ENCODE results near the gene MYOZ1.
"Not testable (repeated sequence)": the region's sequence is repeated elsewhere in the genome, so short reads cannot be mapped to it uniquely, and the experiment has no call there.

Gene MYOZ1

DNA sequence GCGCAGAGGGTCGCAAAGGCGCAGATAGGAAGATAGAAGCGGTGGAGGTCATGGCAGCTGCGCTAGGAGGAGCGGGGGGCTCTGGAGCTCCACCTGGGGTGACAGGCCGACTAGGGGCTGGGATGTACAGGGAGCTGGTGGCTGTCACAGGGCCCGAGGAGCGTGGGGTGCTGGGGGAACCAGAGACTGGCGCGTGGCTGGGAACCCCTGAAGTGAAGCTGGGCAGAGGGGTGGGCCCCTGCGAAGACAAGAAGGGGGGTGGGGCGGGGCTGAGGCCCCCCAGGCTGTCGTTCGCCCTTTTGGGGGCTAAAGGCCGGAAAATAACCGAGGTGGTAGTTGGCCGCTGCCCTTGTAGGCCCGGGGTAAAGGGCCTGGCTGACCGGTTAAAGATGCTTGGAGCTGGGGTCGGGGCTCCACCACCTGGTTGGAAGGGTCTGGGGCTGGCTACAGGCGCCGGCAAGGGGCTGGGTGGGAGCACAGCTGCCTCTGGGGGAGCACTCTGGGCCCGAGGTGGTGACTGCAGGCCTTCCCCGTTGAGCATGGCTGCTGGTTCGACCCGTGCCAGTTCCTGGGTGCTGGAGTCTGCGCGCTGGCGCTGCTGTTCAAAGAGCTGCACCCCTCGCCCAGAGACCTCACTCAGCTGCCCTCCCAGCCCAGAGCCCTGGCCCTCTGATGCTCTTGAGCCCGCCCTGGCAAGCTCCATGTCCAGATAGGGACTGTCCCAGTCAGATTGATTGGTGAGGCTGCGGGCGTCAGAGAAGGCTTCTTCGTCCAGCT, 6.8 kb upstream of the MYOZ1 start:
- DNase-seq (ENCODE audit: low read depth, low spot score) = no peak

DNA sequence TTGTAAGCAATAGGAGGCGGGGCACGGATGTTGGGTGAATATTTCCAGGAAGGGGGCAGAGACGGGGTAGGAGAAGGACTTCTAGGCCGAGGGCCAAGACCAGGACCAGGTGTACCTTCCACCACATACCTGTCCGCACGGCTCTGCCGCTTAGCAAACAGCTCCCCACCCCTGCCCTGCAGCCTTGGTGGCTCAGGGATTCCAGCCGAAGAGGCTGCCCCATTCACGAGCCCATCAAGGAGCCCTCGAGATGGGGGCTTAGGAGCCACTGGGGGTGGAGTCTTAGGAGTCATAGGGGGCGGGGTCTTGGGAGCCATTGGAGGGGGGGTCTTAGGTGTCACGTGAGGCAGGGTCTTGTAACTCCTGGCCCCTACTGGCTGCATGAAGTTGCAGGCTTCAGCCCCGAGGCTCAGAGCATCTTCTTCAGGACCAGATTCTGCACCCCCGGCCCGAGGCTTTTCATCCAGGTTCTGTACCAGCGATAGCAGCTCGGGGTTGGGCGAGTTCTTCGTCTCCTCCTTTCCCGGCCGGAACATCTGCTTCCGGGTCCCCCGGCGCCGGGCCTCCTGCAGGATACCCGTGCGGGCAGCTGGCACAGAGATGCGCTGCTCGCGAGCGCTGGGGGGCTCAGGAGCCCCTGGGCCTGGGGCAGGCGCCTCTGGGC, 6.1 kb upstream of the MYOZ1 start:
- DNase-seq (ENCODE audit: low read depth, low spot score) = peak; percentile 56

DNA sequence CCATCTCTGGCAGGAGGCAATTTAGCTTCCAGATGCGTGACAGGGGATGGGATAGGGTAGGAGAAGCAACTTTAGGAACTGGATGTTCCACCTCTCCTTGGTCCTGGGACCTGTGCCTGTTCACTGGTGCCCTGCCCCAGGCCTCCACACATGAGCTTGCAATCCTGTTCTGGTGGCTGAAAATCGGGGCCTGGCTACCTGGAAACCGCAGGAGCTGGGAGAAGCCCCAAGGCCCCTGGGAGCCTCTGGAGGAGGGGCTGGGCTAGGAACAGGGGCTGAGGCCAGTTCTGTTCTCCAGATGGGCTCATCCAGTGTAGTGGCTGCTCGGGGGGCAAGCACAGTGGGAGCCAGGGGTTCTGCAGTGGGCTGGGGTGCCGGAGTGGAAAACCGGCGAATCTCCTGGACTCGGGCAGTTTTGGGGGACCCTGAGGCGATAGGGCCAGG, 5.3 kb upstream of the MYOZ1 start:
- no peak for DNase-seq (ENCODE audit: low read depth, low spot score)

DNA sequence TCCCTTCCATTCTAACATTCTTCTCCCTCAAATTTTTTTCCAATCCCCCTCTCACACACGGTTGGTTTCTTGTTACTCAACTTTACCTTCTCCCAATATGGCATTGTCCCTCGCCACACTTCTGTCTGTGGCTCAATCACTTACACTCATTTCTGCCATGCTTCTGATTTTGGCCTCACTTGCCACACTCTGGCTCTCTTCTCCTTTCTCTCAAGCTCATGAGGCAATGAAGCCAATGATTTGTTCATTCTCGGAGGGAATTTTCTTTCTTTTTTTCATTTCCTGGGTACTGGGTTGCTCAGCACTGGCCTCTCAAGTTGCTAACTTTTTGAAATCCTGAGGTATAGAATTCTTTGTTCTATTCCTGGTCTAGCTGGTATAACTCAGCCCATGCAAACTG, 4.0 kb upstream of the MYOZ1 start:
- no peak for DNase-seq (ENCODE audit: low read depth, low spot score)

DNA sequence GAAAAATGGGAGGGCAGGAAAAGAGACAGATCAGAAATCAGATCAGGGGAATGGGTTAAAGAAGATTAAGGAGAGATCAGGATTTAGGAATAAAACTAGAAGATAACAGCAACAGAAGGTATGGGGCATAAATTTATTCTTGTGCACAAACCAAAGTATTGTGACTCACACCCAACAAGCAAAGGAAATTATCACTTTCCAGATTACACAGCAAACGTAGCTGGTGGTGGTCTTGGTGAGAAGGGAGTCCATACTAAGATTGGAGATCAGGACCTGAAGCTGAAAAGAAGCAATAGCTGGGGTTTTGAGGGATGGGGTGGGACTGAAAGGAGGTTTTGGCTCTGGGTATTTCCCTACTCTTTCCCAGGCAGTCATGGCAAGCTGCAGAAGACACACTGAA, 3.5 kb upstream of the MYOZ1 start:
- no peak for DNase-seq (ENCODE audit: low read depth, low spot score)

DNA sequence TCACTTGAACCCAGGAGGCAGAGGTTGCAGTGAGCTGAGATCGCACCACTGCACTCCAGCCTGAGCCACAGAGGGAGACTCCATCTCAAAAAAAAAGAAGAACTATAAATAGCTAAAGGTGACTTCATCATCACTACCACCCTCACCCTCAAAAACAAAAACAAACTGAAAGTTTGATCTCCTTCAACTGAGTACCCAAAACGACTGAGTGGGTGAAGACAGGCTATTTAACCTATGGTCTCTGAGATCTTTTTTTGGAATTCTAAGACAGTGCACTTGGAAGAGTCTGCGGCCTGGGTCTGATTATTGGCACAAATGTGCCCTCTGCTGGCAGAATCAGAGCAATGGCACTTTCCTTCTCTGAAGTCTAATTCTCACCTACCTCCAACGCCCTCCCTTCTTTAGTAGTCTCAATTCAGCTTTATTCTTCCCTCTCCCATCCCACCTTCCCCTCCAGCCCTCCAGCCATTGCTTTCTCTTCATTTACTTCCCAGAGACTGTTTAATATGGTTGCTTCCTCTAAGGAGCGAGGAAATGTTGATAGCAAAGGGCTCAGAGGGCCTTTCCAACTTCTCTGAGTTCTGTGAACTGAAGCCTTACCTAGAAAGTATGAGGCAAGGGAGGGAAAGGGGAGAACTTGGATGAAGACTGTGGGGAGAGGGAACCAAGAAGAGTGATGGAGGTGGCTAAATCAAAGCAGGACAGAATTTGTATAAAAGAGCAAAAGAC, 2.9 kb upstream of the MYOZ1 start:
- DNase-seq (ENCODE audit: low read depth, low spot score) = peak; percentile 30

DNA sequence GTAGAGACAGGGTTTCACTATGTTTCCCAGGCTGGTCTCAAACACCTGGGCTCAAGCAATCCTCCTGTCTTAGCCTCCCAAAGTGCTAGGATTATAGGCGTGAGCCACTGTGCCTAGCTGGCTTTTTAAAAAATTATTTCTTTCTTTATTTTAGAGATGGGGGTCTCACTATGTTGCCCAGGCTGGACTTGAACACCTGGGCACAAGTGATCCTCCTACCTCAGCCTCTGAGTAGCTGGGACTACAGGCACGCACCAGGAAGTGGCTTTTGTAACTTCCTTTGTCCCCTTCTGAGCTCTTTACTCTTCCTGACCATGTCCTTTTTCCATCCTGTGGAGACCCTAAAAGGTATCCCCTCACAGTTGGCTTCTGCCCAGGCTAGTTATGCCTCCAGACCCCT, 2.1 kb upstream of the MYOZ1 start:
- no peak for DNase-seq (ENCODE audit: low read depth, low spot score)

DNA sequence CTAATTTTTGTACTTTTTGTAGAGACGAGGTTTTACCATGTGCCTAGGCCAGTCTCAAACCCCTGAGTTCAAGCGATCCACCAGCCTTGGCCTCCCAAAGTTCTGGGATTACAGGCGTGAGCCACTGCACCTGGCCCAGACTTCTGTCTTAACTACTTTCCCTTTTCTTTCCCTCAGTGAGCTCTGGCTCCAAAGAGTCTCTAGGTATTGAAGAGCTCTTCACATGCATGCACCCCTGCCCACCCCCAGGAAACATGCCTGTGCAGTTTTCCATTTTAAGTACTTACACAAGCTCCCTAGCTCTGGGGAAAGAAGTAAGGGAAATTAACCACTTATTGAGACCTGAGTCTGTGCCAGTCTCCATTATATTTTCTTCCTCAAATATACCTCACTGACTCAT, 2.0 kb downstream of the MYOZ1 start:
- no peak for DNase-seq (ENCODE audit: low read depth, low spot score)

DNA sequence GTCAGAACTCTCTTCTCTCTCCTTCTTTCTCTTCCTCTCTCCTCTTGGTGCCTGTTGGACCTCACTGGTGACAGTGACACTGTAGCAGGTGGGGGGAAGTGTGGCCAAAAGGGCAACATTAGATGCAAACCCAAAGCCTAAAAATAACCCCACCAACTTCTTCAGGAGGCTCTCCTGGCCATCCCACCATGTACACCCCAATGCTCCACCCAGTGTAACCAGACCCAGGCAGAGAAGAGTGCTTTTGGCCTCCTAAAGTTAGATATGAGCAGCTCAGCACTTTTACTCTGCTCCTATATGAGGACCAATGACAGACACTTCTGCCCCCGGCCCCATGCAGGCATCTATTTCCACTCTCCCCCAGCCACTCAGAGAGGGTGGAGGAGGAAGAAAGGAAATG, 5.5 kb downstream of the MYOZ1 start:
- DNase-seq (ENCODE audit: low read depth, low spot score) = no peak

DNA sequence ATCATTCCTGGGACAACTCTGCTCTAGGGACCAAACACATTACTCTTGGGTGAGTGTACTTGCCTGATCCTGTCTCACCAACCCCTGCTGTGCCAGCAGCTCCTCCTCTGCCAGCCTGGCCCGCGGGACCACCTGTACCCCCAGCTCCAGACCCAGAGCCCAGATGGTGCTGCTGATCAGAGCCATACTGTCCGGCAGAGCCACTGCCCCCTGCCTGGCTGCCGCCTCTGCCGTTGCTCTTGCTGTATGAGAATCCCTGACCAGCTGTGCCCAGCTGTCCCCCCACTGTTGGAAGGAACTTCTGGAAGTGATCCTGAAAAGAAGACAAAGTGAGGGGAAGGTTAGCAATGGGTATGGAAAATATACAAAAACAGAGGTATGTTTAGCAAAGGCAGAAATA, 6.9 kb downstream of the MYOZ1 start:
- no peak for DNase-seq (ENCODE audit: low read depth, low spot score)

DNA sequence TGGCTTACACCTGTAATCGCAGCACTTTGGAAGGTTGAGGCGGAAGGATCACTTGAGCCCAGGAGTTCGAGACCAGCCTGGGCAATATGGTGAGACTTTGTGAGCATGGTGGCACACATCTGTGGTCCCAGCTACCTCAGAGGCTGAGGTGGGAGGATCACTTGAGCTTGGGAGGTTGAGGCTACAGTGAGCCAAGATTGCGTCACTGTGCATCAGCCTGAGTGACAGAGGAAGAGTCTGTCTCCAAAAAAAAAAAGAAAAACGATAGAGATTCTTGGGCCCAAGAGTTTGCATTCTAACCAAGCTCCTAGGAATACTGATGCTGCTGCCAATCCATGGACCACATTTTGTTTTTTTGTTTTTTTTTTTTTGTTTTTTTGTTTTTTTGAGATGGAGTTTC, 12.1 kb downstream of the MYOZ1 start:
- no peak for DNase-seq (ENCODE audit: low read depth, low spot score)

DNA sequence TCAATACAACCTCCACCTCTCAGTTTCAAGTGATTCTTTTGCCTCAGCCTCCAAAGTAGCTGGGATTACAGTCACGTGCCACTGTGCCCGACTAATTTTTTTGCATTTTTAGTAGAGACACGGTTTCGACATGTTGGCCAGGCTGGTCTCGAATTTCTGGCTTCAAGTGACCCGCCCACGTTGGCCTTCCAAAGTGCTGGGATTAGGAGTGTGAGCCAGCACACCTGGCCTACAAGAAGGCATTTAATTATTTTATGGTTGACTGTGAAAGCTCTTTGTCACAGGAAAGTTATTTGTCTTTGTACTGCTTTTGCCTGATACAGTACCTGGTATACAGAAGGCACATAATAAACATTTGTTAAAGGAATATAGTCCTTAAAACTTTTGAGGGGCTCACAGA, 12.9 kb downstream of the MYOZ1 start:
- DNase-seq (ENCODE audit: low read depth, low spot score) = no peak

DNA sequence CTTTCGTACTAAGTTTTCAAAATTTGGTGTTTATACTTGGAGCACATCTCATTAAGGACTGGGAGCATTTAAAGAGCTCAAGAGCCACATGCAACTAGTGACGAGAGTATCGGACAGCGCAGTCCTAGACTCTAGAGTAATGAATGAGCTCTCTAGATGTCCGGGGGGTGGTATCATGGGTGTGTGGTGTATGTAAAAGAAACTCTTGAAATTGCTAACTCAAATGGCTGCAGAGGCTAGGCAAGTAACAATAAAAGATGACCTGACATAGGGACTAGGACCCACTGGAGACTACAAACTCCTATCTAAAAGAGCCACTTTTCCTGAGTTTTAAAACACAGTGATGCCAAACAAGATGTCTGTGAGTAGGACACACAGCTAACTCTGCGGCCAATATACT, 14.0 kb downstream of the MYOZ1 start:
- DNase-seq (ENCODE audit: low read depth, low spot score) = no peak

DNA sequence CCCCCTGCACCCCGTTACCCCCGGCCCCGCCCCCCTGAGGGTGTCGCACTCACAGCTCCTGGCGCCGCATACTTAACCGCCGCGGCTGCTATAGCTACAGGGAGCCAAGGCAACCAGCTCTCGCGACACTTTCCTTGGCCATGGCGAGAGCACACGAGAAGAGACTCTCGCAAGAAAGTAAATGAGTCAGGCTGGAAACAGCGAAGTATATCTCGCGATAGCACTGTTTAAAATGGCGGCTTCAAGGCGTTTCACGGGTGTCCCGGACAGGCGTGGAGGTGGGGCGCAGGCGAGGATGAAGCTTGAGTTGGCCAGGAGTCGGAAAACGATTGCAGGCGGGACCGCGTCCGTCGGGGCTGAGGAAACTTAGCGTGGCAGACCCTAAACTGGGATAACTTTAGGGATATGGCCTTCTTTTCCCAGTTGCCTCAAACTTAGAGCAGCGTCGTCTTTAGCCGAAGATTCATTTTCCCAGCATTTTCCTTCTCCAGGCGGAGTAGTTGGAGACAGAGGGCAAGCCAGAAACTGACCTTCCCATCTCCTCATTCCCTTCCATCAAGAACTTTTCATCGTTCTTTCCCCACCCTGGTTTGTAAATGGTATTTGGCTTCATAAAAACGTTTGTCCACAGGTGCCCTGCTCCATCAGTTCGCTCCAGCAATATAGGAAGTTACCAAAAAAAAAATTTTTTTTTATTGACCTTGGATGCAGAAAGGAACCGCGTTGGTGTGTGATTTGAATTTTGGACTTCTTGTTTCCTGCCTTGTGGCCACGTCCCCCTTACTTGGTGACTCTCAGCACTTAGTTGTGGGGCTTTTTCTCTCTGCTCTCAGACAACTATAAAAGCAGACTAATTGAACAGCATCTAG, 15.2 kb downstream of the MYOZ1 start:
- DNase-seq (ENCODE audit: low read depth, low spot score) = peak; percentile 95

DNA sequence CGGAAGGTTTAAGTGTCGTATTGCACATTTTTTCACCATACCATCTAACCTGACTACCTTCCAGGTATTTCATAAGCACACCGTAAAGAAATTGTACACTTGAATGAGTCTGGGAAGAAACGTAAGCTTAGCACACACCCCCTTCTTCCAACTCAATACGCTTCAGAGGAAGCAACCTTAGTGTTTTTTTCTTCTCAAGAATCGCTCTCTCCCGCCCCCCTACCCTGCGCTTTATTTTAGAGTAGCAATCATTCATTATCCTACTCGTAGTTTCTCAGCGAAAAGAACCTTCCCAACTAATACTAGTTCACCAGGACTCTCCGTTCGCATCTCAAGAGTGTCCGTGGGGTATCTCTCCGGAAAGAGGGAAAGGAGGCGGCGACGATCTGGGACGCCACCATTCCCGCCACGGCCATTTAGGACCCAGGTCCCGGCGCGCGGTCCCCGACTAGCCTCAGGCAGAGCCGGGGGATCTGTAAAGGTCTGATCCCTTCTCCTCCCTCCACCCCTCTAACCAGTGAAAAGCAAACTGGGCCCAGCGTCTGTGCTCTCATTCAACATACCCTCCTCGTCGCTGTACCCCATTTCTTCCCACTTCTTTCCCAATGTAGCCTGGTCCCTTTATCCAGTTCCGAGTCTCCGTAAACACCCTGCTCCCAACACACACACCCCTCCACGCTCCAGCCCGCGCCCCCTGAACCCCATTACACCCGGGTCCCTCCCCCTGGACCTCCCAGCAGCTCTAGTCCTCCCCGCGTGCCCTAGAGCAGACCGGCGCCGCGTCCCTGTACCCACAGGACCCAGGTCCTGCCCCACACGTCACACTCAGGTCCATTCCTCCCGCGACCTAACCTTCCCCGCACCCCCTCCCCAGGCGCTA, 16.0 kb downstream of the MYOZ1 start:
- peak; percentile 28 for DNase-seq (ENCODE audit: low read depth, low spot score)

DNA sequence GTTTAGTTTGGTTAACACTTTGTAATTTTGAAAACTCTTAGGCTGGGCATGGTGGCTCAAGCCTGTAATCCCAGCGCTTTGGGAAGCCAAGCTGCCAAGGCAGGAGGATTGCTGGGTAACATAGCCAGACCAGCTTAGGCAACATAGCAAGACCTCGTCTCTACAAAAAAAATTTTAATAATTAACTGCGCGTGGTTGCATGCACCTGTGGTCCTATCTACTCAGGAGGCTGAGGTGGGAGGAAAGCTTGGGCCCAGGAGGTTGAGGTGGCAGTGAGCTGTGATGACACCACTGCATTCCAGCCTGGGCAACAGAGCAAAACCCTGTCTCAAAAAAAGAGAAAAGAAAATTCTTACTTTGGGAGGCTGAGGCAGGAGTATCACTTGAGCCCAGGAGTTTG, 18.2 kb downstream of the MYOZ1 start:
- DNase-seq (ENCODE audit: low read depth, low spot score) = no peak

DNA sequence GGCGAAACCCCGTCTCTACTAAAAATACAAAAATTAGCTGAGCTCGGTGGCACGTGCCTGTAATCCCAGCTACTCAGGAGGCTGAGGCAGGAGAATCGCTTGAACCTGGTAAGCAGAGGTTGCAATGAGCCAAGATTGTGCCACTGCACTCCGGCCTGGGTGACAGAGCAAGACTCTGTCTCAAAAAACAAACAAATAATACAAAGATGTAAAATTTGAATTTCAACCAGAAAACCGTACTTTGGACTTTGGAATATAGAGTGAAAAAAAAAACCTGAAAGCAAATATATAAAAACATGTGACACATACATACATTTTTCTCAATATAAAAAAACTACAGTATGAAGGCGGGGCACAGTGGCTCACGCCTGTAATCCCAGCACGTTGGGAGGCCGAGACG, 20.3 kb downstream of the MYOZ1 start:
- DNase-seq (ENCODE audit: low read depth, low spot score) = not testable (repeated sequence)

DNA sequence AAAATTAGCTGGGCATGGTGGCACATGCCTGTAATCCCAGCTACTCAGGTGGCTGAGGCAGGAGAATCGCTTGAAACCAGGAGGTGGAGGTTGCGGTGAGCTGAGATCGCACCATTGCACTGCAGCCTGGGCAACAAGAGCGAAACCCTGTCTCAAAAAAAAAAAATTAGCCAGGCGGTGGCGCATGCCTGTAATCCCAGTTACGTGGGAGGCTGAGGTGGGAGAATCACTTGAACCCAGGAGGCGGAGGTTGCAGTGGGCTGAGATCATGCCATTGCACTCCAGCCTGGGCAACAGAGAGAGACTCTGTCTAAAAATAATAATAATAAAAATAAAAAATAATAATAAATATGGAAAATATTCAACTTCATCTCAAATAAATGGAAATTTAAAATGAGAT, 24.1 kb downstream of the MYOZ1 start:
- not testable (repeated sequence) for DNase-seq (ENCODE audit: low read depth, low spot score)

DNA sequence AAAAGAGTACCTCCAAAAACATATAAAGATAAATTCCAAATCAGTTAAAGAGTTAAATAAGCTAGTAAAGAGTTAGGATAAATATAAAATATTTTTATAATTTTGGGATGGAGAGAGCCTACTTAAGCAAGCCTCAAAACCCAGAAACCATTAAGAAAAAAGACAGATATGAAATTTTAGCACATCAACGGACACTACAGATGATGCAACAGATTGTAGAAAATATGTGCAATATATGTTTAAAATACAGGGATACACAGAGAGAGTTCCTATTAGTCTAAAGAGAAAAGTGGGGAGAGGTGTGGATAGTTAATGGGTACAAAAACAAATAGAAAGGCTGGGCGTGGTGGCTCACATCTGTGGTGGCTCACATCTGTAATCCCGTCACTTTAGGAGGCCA, 26.6 kb downstream of the MYOZ1 start:
- no peak for DNase-seq (ENCODE audit: low read depth, low spot score)

DNA sequence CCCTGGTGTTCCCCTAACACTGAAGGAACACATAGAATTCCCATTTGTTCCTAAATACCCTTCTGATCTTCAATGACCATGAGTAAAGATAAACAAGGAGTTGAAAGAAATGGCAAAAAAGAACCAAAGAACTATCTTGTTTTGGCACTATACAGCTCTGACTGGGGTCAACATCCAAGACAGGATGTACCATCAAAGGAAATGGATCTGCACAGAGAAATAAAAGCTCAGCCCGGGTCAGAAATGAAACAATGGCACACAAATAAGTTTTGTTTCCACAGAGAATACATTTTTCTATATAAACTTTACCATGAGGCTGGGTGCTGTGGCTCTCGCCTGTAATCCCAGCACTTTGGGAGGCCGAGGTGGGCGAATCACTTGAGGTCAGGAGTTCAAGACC, 32.2 kb downstream of the MYOZ1 start:
- no peak for DNase-seq (ENCODE audit: low read depth, low spot score)

DNA sequence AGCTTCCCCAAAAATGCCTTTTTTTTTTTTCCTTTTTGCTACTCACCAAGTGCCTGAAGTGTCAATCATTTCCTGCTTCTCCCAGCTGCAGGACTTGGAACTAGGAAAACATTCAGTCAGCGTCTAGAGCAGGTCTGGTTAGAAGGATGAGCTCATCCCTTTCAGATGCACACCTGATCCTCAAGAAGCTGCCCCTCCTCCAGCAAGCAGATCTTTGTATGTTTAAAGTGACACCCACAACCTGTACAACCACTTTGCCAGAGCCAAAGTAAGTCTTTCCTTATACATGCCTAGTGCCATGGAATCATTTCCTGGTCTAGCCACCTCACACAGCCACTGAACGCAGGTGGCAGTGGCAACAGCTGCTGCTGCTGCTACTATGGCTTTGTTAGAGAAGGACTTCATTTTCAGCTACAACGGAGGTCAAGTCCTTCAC, 39.8 kb downstream of the MYOZ1 start:
- DNase-seq (ENCODE audit: low read depth, low spot score) = no peak

Measured in iPS DF 19.7 (cell line).